Vagina (tissue), 2 donors: ENCODE results near the gene CATSPERE. TPM values are rescaled to one million over a fixed set of nuclear protein-coding genes. Genes with fewer than 3 reads are reported as not detected.

Experiments used
- DNase-seq, 2 donors: peaks; one replicate each; pipeline ENCODE4 v3.0.0-alpha.2; 2017; ENCODE audit errors: extremely low spot score in 2 of 2
- H3K27ac ChIP-seq: fragments of 200-600 bp; sonication (generic); one replicate; pipeline ENCODE4 v1.5.1; 2019
- H3K27me3 ChIP-seq: fragments of 200-600 bp; sonication (generic); one replicate; pipeline ENCODE4 v1.5.1; 2019
- H3K36me3 ChIP-seq, 2 donors: fragments of 200-600 bp; sonication (generic); one replicate each; pipeline ENCODE4 v1.5.1; 2017 to 2019
- H3K4me1 ChIP-seq: fragments of 200-600 bp; sonication (generic); one replicate; pipeline ENCODE4 v1.5.1; 2019
- H3K4me3 ChIP-seq, 2 donors: fragments of 200-600 bp; sonication (generic); 1 replicate in 1 of 2; 2 replicates in 1 of 2; pipeline ENCODE4 v1.5.1; 2016 to 2019
- H3K9me3 ChIP-seq: fragments of 200-600 bp; sonication (generic); one replicate; pipeline ENCODE4 v1.5.1; 2019
- CTCF ChIP-seq, 3 experiments: fragments of 450-650 bp in 2 of 3; fragments of 200-600 bp in 1 of 3; sonication (generic) in 1 of 3; IDR thresholded peaks; one replicate each; pipeline ENCODE4 v1.5.1; 2017 to 2019; ENCODE audit warnings: antibody characterized with exemption in 3 of 3, mild to moderate bottlenecking in 2 of 3, moderate library complexity in 2 of 3
- POLR2A ChIP-seq, 2 donors: fragments of 450-650 bp; IDR thresholded peaks; one replicate each; pipeline ENCODE4 v1.6.1; 2017; ENCODE audit warnings: antibody characterized with exemption in 2 of 2, mild to moderate bottlenecking in 2 of 2, moderate library complexity in 2 of 2
- POLR2AphosphoS5 ChIP-seq, 2 donors: sonication (generic); formaldehyde crosslinking; IDR thresholded peaks; one replicate each; pipeline ENCODE4 v1.9.0; 2017; ENCODE audit warnings: antibody characterized with exemption in 2 of 2, mild to moderate bottlenecking in 2 of 2, low read depth in 1 of 2; ENCODE audit not compliant: insufficient read depth in 1 of 2
- intact Hi-C: fragments of 100-400 bp; cut with DNase I; formaldehyde crosslinking; loops from one replicate; pipeline ENCODE4 v1.15.1; 2023
- total RNA-seq: library from RNA; depleted of rRNA; stranded (reverse); fragments of >200 nt; gene quantifications from one replicate; pipeline ENCODE4 v1.2.3, GENCODE V29; 2016

CATSPERE gene
- total RNA-seq, 1 donor from 2014 or later: 0.98 TPM

- no peaks in the 10 kb centered on the region for H3K36me3 ChIP-seq
- H3K4me1 ChIP-seq: no peaks in the 10 kb centered on the region
- TF ChIP-seq POLR2A (IDR thresholded peaks at IDR 0.05) (no peak), CTCF (IDR thresholded peaks at IDR 0.05) (no peak), POLR2AphosphoS5 (IDR thresholded peaks at IDR 0.05; ENCODE audit: insufficient read depth in 1 of 2, low read depth in 1 of 2) (no peak)
These were observed 84.4 kb downstream of the CATSPERE start for GRCh38 chr1:244545511-244545910.

GRCh38 chr1:244548558-244549115 lies 87.6 kb downstream of the CATSPERE start:
- no peak for TF ChIP-seq POLR2A (IDR thresholded peaks at IDR 0.05)
- no peak for TF ChIP-seq CTCF (IDR thresholded peaks at IDR 0.05)
- no peak for TF ChIP-seq POLR2AphosphoS5 (IDR thresholded peaks at IDR 0.05; ENCODE audit: insufficient read depth in 1 of 2, low read depth in 1 of 2)
- Histone ChIP-seq H3K36me3 (no peaks in the 10 kb centered on the region), H3K9me3 (peaks cover 5% of the 10 kb centered on the region), H3K4me3 (no peak overlapping the region), H3K27me3 (no peaks in the 10 kb centered on the region), H3K27ac (no peak overlapping the region), H3K4me1 (no peaks in the 10 kb centered on the region)
- no peak for DNase-seq
- intact Hi-C loops: no loop called here

More at GRCh38 chr1:244545511-244545910, 84.4 kb downstream of the CATSPERE start:
- Histone ChIP-seq H3K27ac (no peak overlapping the region), H3K9me3 (peaks cover 5% of the 10 kb centered on the region), H3K27me3 (no peaks in the 10 kb centered on the region), H3K4me3 (no peak overlapping the region)
- intact Hi-C loops: no loop called here
- no peak for DNase-seq

GRCh38 chr1:244552336-244552735 lies 91.3 kb downstream of the CATSPERE start:
- DNase-seq: no peak
- no peaks in the 10 kb centered on the region for H3K4me1 ChIP-seq
- H3K9me3 ChIP-seq: no peaks in the 10 kb centered on the region
- no peaks in the 10 kb centered on the region for H3K27me3 ChIP-seq
- TF ChIP-seq POLR2AphosphoS5 (IDR thresholded peaks at IDR 0.05; ENCODE audit: insufficient read depth in 1 of 2, low read depth in 1 of 2): no peak
- no peak for TF ChIP-seq CTCF (IDR thresholded peaks at IDR 0.05)
- TF ChIP-seq POLR2A (IDR thresholded peaks at IDR 0.05): no peak
- no peak overlapping the region for H3K4me3 ChIP-seq
- no peaks in the 10 kb centered on the region for H3K36me3 ChIP-seq
- H3K27ac ChIP-seq: no peak overlapping the region
- intact Hi-C loops: no loop called here

- Histone ChIP-seq H3K4me3 (no peak overlapping the region), H3K4me1 (no peaks in the 10 kb centered on the region), H3K27me3 (no peaks in the 10 kb centered on the region), H3K27ac (no peak overlapping the region), H3K36me3 (no peaks in the 10 kb centered on the region), H3K9me3 (no peaks in the 10 kb centered on the region)
- intact Hi-C loops: no loop called here
- TF ChIP-seq POLR2A (IDR thresholded peaks at IDR 0.05) (no peak), POLR2AphosphoS5 (IDR thresholded peaks at IDR 0.05; ENCODE audit: insufficient read depth in 1 of 2, low read depth in 1 of 2) (no peak)
- DNase-seq: no peak
These were observed 95.2 kb downstream of the CATSPERE start for GRCh38 chr1:244556263-244556662.

GRCh38 chr1:244557565-244557964 lies 96.5 kb downstream of the CATSPERE start:
- intact Hi-C loops: no loop called here
- Histone ChIP-seq H3K36me3 (no peaks in the 10 kb centered on the region), H3K4me3 (no peak overlapping the region), H3K27ac (no peak overlapping the region), H3K4me1 (no peaks in the 10 kb centered on the region), H3K9me3 (no peaks in the 10 kb centered on the region), H3K27me3 (no peaks in the 10 kb centered on the region)
- DNase-seq: no peak
- TF ChIP-seq CTCF (IDR thresholded peaks at IDR 0.05) (no peak), POLR2A (IDR thresholded peaks at IDR 0.05) (no peak), POLR2AphosphoS5 (IDR thresholded peaks at IDR 0.05; ENCODE audit: insufficient read depth in 1 of 2, low read depth in 1 of 2) (no peak)
